HL-60 (cell line): ENCODE data around the gene HELQ.

Experiments
- DNase-seq, 2 experiments: peaks; one replicate each; pipeline ENCODE4 v3.0.0-alpha.2; 2010 to 2020; ENCODE audit warnings: low read depth in 1 of 2, low spot score in 1 of 2
- H3K27ac ChIP-seq: fragments of 250-450 bp; sonication (Bioruptor Pico); replicated peaks from 2 replicates; pipeline ENCODE4 v1.5.1; 2020; ENCODE audit warnings: mild to moderate bottlenecking, moderate library complexity
- H3K27me3 ChIP-seq: fragments of 250-450 bp; sonication (Bioruptor Pico); 2 replicates; pipeline ENCODE4 v1.5.1; 2021; ENCODE audit warnings: mild to moderate bottlenecking, moderate library complexity; ENCODE audit not compliant: insufficient read depth, poor library complexity, severe bottlenecking
- H3K4me3 ChIP-seq: replicated peaks from 2 replicates; pipeline ENCODE4 v1.5.1; 2011; ENCODE audit warnings: mild to moderate bottlenecking, control low read depth, low read length; ENCODE audit not compliant: insufficient read depth
- CTCF ChIP-seq: IDR thresholded peaks from one replicate; pipeline ENCODE4 v1.5.1; 2011; ENCODE audit warnings: low read length, control low read depth, inconsistent platforms; ENCODE audit not compliant: insufficient read depth
- GABPA ChIP-seq: IDR thresholded peaks from 2 replicates; pipeline ENCODE4 v1.6.1; 2012; ENCODE audit warnings: low read depth
- POLR2AphosphoS5 ChIP-seq: IDR thresholded peaks from 2 replicates; pipeline ENCODE4 v1.6.1; 2012; ENCODE audit warnings: low read depth
- REST ChIP-seq: IDR thresholded peaks from 2 replicates; pipeline ENCODE4 v1.6.1; 2012; ENCODE audit warnings: low read depth; ENCODE audit not compliant: insufficient replicate concordance
- SPI1 ChIP-seq: IDR thresholded peaks from 2 replicates; pipeline ENCODE4 v1.6.1; 2012; ENCODE audit warnings: low read depth, mild to moderate bottlenecking, borderline replicate concordance

Gene HELQ

DNA sequence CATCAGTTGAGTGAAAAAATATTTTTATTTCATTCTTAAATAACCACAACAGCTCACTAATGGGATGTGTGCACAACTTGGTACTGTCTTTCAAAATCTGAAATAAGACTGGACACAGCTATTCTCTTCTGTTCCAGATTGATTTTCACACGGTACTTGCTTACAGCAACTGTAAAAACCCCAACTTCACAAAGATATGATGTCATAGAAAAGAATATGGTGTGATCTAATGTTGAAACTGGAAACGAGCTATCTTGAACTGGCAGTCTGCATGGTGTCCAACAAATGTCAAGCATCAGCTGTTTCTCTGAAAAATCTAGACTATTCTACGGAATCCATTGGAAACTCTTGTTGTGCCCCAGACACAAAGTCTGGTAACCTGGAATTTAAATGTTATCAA lies 14.7 kb downstream of the HELQ start:
- H3K27me3 ChIP-seq: no peaks in the 10 kb centered on the region
- no peak for DNase-seq
- no peak overlapping the region for H3K27ac ChIP-seq
- H3K4me3 ChIP-seq: no peak overlapping the region
- TF ChIP-seq CTCF: no peak
- TF ChIP-seq POLR2AphosphoS5: no peak
- TF ChIP-seq GABPA: no peak
- no peak for TF ChIP-seq SPI1
- TF ChIP-seq REST: no peak

GRCh38 chr4:83440148-83440814 lies 15.3 kb downstream of the HELQ start:
- H3K27ac ChIP-seq: no peak overlapping the region
- H3K27me3 ChIP-seq: no peaks in the 10 kb centered on the region
- TF ChIP-seq REST (no peak), SPI1 (no peak), POLR2AphosphoS5 (no peak), CTCF (no peak), GABPA (no peak)
- H3K4me3 ChIP-seq: no peak overlapping the region
- no peak for DNase-seq

DNA sequence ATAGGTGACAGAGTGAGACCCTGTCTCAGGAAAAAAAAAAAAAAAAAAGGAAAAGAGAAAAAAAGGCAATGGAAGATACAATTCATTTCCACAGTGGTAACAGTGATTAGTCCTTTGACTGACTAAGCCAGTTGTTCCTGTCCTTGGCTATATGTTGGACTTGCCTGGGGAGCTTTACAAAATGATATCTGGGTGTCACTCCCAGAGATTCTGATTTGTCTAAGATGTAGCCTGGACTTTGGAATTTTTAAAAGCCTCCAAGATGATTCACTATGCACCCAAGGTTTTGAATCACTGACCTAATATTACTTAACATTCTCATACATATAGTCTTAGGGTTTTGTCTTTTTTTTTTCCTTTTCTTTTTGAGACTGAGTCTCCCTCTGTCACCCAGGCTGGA lies 16.9 kb downstream of the HELQ start:
- Histone ChIP-seq H3K27ac (no peak overlapping the region), H3K4me3 (no peak overlapping the region), H3K27me3 (no peaks in the 10 kb centered on the region)
- DNase-seq: no peak
- TF ChIP-seq REST: no peak
- TF ChIP-seq GABPA: no peak
- no peak for TF ChIP-seq POLR2AphosphoS5
- no peak for TF ChIP-seq SPI1
- no peak for TF ChIP-seq CTCF
